Adipocyte (in vitro differentiated cells): ENCODE measurements around the gene CYP24A1.

ENCODE experiments used
- DNase-seq: peaks from one replicate; pipeline ENCODE4 v3.0.0-alpha.2; 2015; ENCODE audit warnings: low read depth
- H3K27me3 ChIP-seq: replicated peaks from 2 replicates; pipeline ENCODE4 v1.7.0; 2013; ENCODE audit warnings: mild to moderate bottlenecking, low read length, moderate library complexity; ENCODE audit not compliant: control insufficient read depth, insufficient read depth
- H3K36me3 ChIP-seq: 2 replicates; pipeline ENCODE4 v1.7.0; 2013; ENCODE audit warnings: low read length, mild to moderate bottlenecking, moderate library complexity; ENCODE audit not compliant: control insufficient read depth, insufficient read depth, severe bottlenecking
- H3K4me1 ChIP-seq: 2 replicates; pipeline ENCODE4 v1.7.0; 2013; ENCODE audit warnings: mild to moderate bottlenecking, low read length, moderate library complexity; ENCODE audit not compliant: control insufficient read depth, insufficient read depth
- H3K4me3 ChIP-seq: 2 replicates; pipeline ENCODE4 v1.7.0; 2013; ENCODE audit warnings: mild to moderate bottlenecking, low read length, moderate library complexity
- H3K9ac ChIP-seq: 2 replicates; pipeline ENCODE4 v1.7.0; 2013; ENCODE audit warnings: mild to moderate bottlenecking, low read length, moderate library complexity
- H3K9me3 ChIP-seq: 2 replicates; pipeline ENCODE4 v1.7.0; 2013; ENCODE audit warnings: mild to moderate bottlenecking, low read length, moderate library complexity; ENCODE audit not compliant: control insufficient read depth

CYP24A1 gene

DNA sequence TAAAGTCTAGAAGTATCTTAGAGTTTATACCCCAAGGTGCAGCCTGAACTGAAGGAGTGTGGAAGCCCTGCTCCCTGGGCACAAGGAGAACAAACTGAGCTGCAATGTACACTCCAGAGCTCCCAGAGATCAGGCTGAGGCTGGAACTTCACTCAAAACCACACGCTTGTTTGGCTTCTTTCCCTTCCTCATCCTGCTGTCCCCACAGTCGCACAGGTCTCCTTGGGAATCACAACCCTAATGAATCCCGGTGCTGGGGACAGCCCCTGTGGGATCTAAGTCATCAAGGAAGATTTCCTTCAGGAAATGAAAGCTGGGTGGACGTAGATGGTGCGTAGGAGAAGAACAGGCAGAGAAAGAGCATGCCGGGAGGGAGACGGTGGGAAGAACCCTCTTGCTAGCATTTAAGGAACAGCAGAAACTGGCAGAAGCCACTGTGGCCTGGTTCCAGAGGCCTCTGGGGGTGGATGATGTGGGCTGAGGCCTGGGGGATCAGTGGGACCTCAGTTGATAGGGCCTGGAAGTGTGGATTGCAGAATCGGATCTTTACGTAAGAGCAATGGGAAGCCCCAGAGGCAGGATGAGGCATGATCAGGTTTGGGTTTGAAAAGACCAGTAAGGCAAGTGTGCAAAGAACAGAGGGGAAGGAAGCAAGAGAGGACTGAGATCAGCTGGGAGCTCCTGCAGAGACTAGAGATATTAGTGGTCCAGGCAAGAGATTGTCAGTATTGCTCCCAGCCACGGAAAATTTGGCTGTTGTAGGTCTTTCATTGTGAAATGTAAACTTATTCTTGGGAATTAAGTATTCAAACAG, 21.4 kb downstream of the CYP24A1 start:
- Histone ChIP-seq H3K4me3 (no peak overlapping the region), H3K9ac (no peak overlapping the region), H3K9me3 (no peaks in the 10 kb centered on the region), H3K27me3 (peaks cover 14% of the 10 kb centered on the region), H3K4me1 (no peaks in the 10 kb centered on the region), H3K36me3 (no peaks in the 10 kb centered on the region)
- no peak for DNase-seq

DNA sequence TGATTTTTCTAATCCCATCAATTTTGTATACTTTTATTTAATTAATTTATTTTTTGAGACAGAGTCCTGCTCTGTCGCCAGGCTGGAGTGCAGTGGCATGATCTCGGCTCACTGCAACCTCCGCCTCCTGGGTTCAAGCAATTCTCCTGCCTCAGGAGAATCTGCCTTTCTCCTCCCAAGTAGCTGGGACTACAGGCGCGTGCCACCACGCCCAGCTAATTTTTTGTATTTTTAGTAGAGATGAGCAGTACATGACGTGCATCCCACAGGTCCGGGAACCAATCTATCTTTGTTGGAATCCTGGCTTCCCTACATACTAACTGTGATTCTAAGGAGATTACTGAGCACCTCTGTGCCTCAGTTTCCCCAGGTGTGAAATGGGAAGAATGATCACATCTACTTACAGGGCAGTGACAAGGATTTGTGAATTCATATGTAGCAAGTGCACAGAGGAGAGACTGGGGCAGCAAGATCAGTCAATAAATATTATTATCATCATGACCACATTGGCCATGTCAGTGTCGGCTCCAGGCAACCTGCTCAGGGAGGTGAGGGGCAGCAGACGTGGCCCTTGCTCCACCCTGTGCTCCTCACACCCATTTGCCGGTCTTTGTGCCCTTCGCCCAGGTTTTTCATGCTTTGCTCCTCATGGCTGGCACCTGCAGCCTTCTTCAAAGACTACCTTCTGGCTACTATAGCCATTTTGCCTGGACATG, 22.1 kb downstream of the CYP24A1 start:
- H3K36me3 ChIP-seq: no peaks in the 10 kb centered on the region

DNA sequence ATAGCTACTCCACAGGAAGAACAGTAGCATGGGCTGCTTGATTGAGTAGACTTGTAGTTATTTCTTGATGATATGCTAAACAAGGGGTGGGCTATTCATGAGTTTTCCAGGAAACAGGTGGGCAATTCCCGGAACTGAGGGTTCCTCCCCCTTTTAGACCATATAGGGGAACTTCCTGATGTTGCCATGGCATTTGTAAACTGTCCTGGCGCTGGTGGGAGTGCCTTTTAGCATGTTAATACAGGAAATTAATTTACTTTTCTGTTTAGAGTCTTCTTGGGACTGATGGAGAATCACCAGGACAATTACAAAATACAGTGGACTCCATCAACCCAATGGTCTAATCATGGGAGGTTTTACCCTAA, 22.7 kb downstream of the CYP24A1 start:
- H3K9me3 ChIP-seq: no peaks in the 10 kb centered on the region
- H3K4me3 ChIP-seq: no peak overlapping the region
- no peak overlapping the region for H3K9ac ChIP-seq
- H3K36me3 ChIP-seq: no peaks in the 10 kb centered on the region
- no peaks in the 10 kb centered on the region for H3K4me1 ChIP-seq
- peaks cover 2% of the 10 kb centered on the region for H3K27me3 ChIP-seq
- no peak for DNase-seq

More for the DNA sequence above, 22.1 kb downstream of the CYP24A1 start:
- H3K4me1 ChIP-seq: no peaks in the 10 kb centered on the region
- H3K9ac ChIP-seq: no peak overlapping the region
- peaks cover 8% of the 10 kb centered on the region for H3K27me3 ChIP-seq
- no peak for DNase-seq
- H3K9me3 ChIP-seq: no peaks in the 10 kb centered on the region
- H3K4me3 ChIP-seq: no peak overlapping the region

DNA sequence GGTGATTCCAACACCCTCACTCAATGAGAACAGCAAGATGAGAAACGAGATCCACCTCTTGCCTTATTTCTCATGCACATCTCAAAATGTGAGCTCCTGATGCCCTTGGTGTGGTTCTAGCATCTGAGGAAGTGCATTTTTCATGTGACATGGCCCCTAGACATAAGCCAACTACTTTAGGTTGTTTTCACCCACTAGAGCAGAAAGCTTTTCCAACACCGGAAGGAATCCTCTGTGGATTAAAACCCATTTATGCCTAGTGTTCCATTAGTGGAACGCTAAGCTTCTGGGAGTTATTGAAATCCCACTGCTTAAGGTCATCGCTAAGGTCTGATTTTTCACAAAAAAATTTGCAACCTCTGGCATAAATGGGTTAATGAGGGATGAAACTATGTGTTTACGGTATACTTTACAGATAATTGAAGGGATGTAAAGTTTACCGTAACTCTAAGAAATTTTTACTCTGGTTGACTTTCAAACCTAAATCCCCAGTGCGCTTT, 24.0 kb downstream of the CYP24A1 start:
- no peaks in the 10 kb centered on the region for H3K36me3 ChIP-seq
- no peak overlapping the region for H3K9ac ChIP-seq
- no peak for DNase-seq
- no peaks in the 10 kb centered on the region for H3K27me3 ChIP-seq
- H3K4me3 ChIP-seq: no peak overlapping the region
- no peaks in the 10 kb centered on the region for H3K4me1 ChIP-seq
- H3K9me3 ChIP-seq: no peaks in the 10 kb centered on the region

DNA sequence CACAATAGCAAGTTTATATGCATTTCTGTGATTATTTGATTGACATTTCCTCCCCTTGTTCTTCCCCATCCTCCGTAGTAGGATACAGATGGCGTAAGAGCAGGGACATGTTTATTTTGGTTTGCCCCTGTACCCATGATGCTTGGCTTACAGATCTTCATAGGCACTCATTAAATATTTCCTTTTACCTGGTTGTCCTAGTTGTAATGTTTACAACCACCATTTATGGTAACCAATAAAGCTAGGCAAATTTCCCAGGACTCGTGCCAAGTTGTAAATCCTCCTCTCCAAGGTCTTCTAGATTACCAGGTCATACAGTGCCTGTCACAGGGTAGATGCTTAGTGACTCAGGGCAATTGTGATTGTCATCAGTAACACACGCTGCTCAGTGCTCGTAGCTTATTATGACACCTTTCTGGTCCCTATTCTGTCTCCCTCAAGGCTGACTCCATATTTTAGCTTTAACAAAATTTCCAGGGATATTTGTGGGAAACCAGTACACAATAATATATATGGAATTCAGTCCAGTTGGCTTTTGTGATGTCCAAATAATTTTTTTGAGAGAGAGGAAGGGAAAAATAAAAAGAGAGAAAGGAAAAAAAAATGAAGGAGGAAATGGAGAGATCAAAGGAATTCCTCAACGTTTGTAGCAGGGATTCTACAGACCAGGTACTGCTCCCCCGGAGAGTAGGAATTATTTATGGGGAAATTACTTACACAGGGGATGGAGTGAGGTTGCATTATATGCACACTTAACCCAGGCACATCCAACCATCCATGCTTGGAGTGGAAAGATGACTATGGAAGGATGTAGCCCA, 24.6 kb downstream of the CYP24A1 start:
- Histone ChIP-seq H3K9me3 (no peaks in the 10 kb centered on the region), H3K9ac (no peak overlapping the region), H3K36me3 (no peaks in the 10 kb centered on the region), H3K4me3 (no peak overlapping the region), H3K4me1 (no peaks in the 10 kb centered on the region), H3K27me3 (no peaks in the 10 kb centered on the region)
- no peak for DNase-seq

DNA sequence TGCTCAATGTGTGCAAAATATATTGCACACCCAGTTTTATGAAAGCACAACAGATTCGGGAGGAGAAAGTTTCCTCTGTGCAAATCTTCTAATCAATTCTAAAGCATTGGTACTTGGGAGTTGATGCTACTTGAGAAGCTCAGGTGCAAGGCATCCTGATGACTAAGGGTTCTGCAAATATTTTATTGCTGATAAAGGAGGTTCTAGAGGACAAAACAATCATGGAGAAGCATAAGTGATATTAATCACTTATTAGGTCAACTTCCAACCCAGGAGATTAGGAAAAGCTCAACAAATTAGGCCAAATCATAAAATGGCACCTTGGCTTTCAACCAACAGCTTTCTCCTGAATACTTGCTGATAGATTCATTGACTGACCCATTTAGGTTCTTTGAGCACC, 27.1 kb downstream of the CYP24A1 start:
- no peak for DNase-seq
- Histone ChIP-seq H3K4me3 (no peak overlapping the region), H3K9ac (no peak overlapping the region), H3K27me3 (no peaks in the 10 kb centered on the region), H3K9me3 (peaks cover 1% of the 10 kb centered on the region), H3K36me3 (no peaks in the 10 kb centered on the region), H3K4me1 (no peaks in the 10 kb centered on the region)

DNA sequence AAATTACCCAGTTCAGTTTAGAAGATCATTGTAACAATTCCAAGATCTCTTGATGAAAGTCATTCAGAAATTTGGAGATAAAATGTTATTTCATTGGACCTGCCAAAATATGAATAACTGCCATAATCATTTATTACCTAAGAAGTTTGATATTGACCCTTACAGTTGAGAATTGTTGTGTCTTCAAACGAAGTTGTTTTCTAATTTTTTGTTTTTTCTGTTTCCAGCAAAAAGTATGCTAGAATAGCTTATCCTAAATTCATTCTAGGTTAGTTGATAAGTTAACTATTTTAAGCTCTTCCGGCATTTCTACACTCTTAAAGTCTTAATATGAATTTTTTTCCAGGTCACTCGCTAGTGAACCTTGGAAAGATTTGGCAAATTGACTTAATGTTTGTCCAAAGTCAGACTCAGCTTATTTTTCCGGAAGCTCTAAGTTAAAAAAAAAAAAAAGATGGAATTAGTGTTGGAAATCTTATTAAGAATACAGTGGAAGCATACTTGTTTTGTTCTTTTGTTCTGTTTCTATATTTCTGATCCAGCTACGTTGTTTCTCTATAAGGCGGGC, 28.9 kb downstream of the CYP24A1 start:
- Histone ChIP-seq H3K9me3 (peaks cover 4% of the 10 kb centered on the region), H3K9ac (no peak overlapping the region), H3K4me1 (peaks cover 4% of the 10 kb centered on the region), H3K36me3 (no peaks in the 10 kb centered on the region), H3K4me3 (no peak overlapping the region), H3K27me3 (no peaks in the 10 kb centered on the region)
- DNase-seq: no peak

- no peak overlapping the region for H3K4me3 ChIP-seq
- H3K36me3 ChIP-seq: no peaks in the 10 kb centered on the region
- no peak overlapping the region for H3K9ac ChIP-seq
- peaks cover 4% of the 10 kb centered on the region for H3K4me1 ChIP-seq
- H3K9me3 ChIP-seq: peaks cover 4% of the 10 kb centered on the region
- H3K27me3 ChIP-seq: no peaks in the 10 kb centered on the region
- peak; percentile 60 for DNase-seq
Observed at GRCh38 chr20:54140927-54141566, 32.7 kb downstream of the CYP24A1 start.

- Histone ChIP-seq H3K36me3 (no peaks in the 10 kb centered on the region), H3K27me3 (no peaks in the 10 kb centered on the region), H3K9me3 (peaks cover 4% of the 10 kb centered on the region), H3K9ac (no peak overlapping the region), H3K4me3 (no peak overlapping the region), H3K4me1 (peaks cover 4% of the 10 kb centered on the region)
- no peak for DNase-seq
Observed at GRCh38 chr20:54140486-54140885, 33.3 kb downstream of the CYP24A1 start.

DNA sequence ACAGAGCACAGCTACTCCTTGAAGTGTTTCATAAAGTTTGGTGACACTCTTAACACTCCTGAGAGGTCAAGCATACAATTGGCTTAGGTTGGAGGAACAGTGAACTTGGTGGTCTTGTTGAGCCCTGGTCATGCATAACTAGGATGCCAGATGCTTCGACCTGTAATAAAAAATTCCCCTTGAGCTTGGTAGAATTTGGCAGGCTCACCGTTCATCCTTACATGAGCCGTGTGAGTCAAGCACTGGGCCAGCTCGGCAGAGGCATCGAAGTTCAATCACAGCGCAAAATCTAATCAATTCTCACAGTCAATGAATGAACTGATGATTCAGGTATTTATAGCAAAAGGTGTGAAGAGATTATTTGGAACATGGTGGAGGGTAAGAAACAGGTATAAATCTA, 33.7 kb downstream of the CYP24A1 start:
- no peak overlapping the region for H3K9ac ChIP-seq
- H3K27me3 ChIP-seq: no peaks in the 10 kb centered on the region
- H3K4me3 ChIP-seq: no peak overlapping the region
- peaks cover 4% of the 10 kb centered on the region for H3K4me1 ChIP-seq
- no peak for DNase-seq
- H3K9me3 ChIP-seq: peaks cover 4% of the 10 kb centered on the region
- H3K36me3 ChIP-seq: no peaks in the 10 kb centered on the region
